ENCODE results near the gene KCNK1. TPM values are rescaled to one million over a fixed set of nuclear protein-coding genes. Genes with fewer than 3 reads are reported as not detected.
A peak's percentile ranks its signal among the peaks of the same experiment; 100 is the strongest.

Gene KCNK1
- polyA plus RNA-seq, 1 donor from 2014 or later, result 1.8 TPM

DNA sequence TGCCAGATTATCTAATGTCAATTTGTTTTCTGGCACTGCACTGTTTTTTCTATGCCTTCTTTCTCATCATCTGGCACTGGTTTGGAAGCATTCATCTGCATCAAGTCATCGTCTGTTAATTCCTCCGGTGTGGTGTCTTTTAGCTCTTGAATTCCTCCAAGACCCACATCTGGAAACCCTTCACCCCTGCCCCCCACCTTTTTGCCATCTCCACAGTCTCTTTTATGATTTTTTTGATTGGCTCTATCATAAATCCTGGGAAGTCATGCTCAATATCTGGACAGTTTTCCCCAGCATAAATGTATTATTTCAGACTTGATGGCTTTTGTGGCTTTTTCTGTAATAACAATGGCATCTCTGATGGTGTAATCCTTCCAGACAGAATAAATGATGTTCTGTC lies 10.4 kb upstream of the KCNK1 start:
- Histone ChIP-seq H3K4me3 (ENCODE audit: low read length) (no peak overlapping the region), H3K27me3 (ENCODE audit: insufficient read depth, low read depth, low read length) (no peaks in the 10 kb centered on the region), H3K27ac (ENCODE audit: low read length) (no peak overlapping the region), H3K9me3 (ENCODE audit: low read length) (no peaks in the 10 kb centered on the region), H3K79me2 (replicated peaks; ENCODE audit: insufficient read depth, low read length) (no peaks in the 10 kb centered on the region), H3K9me2 (ENCODE audit: insufficient read depth, low read length) (no peaks in the 10 kb centered on the region), H3F3A (ENCODE audit: insufficient read depth, low read length, poor library complexity, severe bottlenecking) (no peaks in the 10 kb centered on the region), H3K36me3 (ENCODE audit: insufficient read depth, low read length) (no peaks in the 10 kb centered on the region), H3K4me2 (ENCODE audit: low read length) (no peak overlapping the region), H2AFZ (ENCODE audit: low read depth, low read length) (no peak overlapping the region), H4K20me1 (ENCODE audit: insufficient read depth) (no peaks in the 10 kb centered on the region), H3K9ac (ENCODE audit: low read length) (no peak overlapping the region)
- TF ChIP-seq RAD21 (conservative IDR thresholded peaks at IDR 0.05), result no peak
- TF ChIP-seq, protein P1, sequence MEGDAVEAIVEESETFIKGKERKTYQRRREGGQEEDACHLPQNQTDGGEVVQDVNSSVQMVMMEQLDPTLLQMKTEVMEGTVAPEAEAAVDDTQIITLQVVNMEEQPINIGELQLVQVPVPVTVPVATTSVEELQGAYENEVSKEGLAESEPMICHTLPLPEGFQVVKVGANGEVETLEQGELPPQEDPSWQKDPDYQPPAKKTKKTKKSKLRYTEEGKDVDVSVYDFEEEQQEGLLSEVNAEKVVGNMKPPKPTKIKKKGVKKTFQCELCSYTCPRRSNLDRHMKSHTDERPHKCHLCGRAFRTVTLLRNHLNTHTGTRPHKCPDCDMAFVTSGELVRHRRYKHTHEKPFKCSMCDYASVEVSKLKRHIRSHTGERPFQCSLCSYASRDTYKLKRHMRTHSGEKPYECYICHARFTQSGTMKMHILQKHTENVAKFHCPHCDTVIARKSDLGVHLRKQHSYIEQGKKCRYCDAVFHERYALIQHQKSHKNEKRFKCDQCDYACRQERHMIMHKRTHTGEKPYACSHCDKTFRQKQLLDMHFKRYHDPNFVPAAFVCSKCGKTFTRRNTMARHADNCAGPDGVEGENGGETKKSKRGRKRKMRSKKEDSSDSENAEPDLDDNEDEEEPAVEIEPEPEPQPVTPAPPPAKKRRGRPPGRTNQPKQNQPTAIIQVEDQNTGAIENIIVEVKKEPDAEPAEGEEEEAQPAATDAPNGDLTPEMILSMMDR (IDR thresholded peaks at IDR 0.05; ENCODE audit: poor library complexity, severe bottlenecking), result no peak

DNA sequence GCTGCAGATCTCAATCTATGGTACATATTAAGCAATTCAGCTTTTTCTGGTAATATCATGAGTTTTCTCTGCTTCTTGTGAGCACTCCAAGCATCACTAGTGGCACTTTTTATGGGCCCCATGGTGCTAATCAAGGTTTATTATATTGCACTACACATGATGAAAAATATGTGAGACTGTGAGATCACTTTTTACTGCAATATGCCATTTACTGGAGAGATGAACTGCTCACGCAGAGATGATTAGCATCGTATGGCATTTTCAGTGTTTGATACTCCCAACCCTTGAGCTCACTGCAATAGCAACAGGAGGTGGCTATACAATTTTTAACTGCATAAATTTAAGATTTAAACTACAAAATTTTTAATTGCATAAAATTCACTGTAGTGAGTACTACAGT lies 8.7 kb upstream of the KCNK1 start:
- no peak overlapping the region for H3K27ac ChIP-seq (ENCODE audit: low read length)
- peaks cover 2% of the 10 kb centered on the region for H3K27me3 ChIP-seq (ENCODE audit: insufficient read depth, low read depth, low read length)
- H3K4me3 ChIP-seq (ENCODE audit: low read length), result no peak overlapping the region
- no peaks in the 10 kb centered on the region for H3K79me2 ChIP-seq (replicated peaks; ENCODE audit: insufficient read depth, low read length)
- H4K20me1 ChIP-seq (ENCODE audit: insufficient read depth), result no peaks in the 10 kb centered on the region
- H3K36me3 ChIP-seq (ENCODE audit: insufficient read depth, low read length), result no peaks in the 10 kb centered on the region
- H3K9ac ChIP-seq (ENCODE audit: low read length), result no peak overlapping the region
- H2AFZ ChIP-seq (ENCODE audit: low read depth, low read length), result no peak overlapping the region
- H3K4me2 ChIP-seq (ENCODE audit: low read length), result no peak overlapping the region
- no peaks in the 10 kb centered on the region for H3F3A ChIP-seq (ENCODE audit: insufficient read depth, low read length, poor library complexity, severe bottlenecking)
- TF ChIP-seq EP300 (conservative IDR thresholded peaks at IDR 0.05; ENCODE audit: poor library complexity, severe bottlenecking) (no peak), POLR2AphosphoS5 (IDR thresholded peaks at IDR 0.05) (peak; percentile 65)
- no peaks in the 10 kb centered on the region for H3K9me2 ChIP-seq (ENCODE audit: insufficient read depth, low read length)
- no peaks in the 10 kb centered on the region for H3K9me3 ChIP-seq (ENCODE audit: low read length)

DNA sequence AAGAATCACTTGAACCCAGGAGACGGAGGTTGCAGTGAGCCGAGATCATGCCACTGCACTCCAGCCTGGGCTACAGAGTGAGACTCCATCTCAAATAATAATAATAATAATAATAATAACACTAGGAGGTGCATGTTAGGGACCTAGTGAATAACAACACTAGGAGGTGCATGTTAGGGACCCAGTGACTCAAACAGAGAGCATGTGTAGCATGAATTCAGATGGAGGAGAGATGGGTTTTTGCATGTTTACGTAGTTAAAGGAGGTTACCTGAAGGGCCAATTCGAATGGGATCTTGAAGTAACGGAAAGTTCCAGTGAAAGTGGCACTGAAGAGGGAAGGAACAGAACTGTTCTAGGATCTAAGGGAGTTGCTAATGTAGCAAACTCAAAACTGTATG lies 7.1 kb upstream of the KCNK1 start:
- no peak for TF ChIP-seq MXI1 (conservative IDR thresholded peaks at IDR 0.05; ENCODE audit: poor library complexity, severe bottlenecking)
- no peak for TF ChIP-seq EP300 (conservative IDR thresholded peaks at IDR 0.05; ENCODE audit: poor library complexity, severe bottlenecking)
- TF ChIP-seq SMC3 (conservative IDR thresholded peaks at IDR 0.05; ENCODE audit: poor library complexity), result no peak
- no peak for TF ChIP-seq EZH2 (IDR thresholded peaks at IDR 0.05; ENCODE audit: borderline replicate concordance, insufficient read depth, low read length, poor library complexity, severe bottlenecking)
- TF ChIP-seq RAD21 (conservative IDR thresholded peaks at IDR 0.05), result no peak
- TF ChIP-seq, protein P2, sequence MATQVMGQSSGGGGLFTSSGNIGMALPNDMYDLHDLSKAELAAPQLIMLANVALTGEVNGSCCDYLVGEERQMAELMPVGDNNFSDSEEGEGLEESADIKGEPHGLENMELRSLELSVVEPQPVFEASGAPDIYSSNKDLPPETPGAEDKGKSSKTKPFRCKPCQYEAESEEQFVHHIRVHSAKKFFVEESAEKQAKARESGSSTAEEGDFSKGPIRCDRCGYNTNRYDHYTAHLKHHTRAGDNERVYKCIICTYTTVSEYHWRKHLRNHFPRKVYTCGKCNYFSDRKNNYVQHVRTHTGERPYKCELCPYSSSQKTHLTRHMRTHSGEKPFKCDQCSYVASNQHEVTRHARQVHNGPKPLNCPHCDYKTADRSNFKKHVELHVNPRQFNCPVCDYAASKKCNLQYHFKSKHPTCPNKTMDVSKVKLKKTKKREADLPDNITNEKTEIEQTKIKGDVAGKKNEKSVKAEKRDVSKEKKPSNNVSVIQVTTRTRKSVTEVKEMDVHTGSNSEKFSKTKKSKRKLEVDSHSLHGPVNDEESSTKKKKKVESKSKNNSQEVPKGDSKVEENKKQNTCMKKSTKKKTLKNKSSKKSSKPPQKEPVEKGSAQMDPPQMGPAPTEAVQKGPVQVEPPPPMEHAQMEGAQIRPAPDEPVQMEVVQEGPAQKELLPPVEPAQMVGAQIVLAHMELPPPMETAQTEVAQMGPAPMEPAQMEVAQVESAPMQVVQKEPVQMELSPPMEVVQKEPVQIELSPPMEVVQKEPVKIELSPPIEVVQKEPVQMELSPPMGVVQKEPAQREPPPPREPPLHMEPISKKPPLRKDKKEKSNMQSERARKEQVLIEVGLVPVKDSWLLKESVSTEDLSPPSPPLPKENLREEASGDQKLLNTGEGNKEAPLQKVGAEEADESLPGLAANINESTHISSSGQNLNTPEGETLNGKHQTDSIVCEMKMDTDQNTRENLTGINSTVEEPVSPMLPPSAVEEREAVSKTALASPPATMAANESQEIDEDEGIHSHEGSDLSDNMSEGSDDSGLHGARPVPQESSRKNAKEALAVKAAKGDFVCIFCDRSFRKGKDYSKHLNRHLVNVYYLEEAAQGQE (IDR thresholded peaks at IDR 0.05; ENCODE audit: borderline replicate concordance), result no peak
- TF ChIP-seq TAF1 (IDR thresholded peaks at IDR 0.05; ENCODE audit: low read depth), result no peak
- TF ChIP-seq, protein P1 (IDR thresholded peaks at IDR 0.05; ENCODE audit: poor library complexity, severe bottlenecking), result no peak
- no peak for TF ChIP-seq POLR2AphosphoS5 (IDR thresholded peaks at IDR 0.05)
- H3K27me3 ChIP-seq (ENCODE audit: insufficient read depth, low read depth, low read length), result peaks cover 9% of the 10 kb centered on the region

More for the DNA sequence above, 7.1 kb upstream of the KCNK1 start:
- no peak overlapping the region for H3K4me2 ChIP-seq (ENCODE audit: low read length)
- H3K27ac ChIP-seq (ENCODE audit: low read length), result no peak overlapping the region
- H3K36me3 ChIP-seq (ENCODE audit: insufficient read depth, low read length), result no peaks in the 10 kb centered on the region
- H3K9ac ChIP-seq (ENCODE audit: low read length), result no peak overlapping the region
- H3K9me2 ChIP-seq (ENCODE audit: insufficient read depth, low read length), result no peaks in the 10 kb centered on the region
- H3K4me3 ChIP-seq (ENCODE audit: low read length), result no peak overlapping the region
- no peaks in the 10 kb centered on the region for H3F3A ChIP-seq (ENCODE audit: insufficient read depth, low read length, poor library complexity, severe bottlenecking)
- no peaks in the 10 kb centered on the region for H4K20me1 ChIP-seq (ENCODE audit: insufficient read depth)
- no peaks in the 10 kb centered on the region for H3K79me2 ChIP-seq (replicated peaks; ENCODE audit: insufficient read depth, low read length)
- H3K9me3 ChIP-seq (ENCODE audit: low read length), result no peaks in the 10 kb centered on the region
- no peak overlapping the region for H2AFZ ChIP-seq (ENCODE audit: low read depth, low read length)
